NCI-H345 treated with DMSO at 0.1 percent for 48 hours (cell line): Measurements from ENCODE around the gene ELMOD1.

Source experiments
- DNase-seq: peaks from one replicate; lab custom pipeline; 2025; ENCODE audit not compliant: unreplicated experiment; lab: John Stamatoyannopoulos, UW

The ELMOD1 gene

DNA sequence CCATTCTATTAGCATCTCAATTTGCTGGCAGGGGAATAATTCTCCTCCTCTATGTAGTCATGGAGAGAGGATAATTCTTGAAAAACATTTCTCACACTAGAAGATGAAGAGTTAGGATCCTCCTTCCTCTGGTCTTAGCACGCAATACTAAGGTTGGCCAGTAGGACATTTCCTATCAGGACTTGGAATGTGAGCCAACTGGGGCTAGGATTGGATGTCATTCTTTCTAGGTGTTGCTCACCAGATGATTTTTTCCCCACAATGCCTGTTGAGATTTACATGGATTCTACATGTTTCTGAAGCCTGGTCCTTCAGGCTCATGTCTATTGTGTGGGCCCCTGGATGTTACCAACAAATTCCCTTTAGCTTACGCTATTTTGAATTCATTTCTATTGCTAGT is 92.9 kb downstream of the ELMOD1 start:
- DNase-seq, result no peak

DNA sequence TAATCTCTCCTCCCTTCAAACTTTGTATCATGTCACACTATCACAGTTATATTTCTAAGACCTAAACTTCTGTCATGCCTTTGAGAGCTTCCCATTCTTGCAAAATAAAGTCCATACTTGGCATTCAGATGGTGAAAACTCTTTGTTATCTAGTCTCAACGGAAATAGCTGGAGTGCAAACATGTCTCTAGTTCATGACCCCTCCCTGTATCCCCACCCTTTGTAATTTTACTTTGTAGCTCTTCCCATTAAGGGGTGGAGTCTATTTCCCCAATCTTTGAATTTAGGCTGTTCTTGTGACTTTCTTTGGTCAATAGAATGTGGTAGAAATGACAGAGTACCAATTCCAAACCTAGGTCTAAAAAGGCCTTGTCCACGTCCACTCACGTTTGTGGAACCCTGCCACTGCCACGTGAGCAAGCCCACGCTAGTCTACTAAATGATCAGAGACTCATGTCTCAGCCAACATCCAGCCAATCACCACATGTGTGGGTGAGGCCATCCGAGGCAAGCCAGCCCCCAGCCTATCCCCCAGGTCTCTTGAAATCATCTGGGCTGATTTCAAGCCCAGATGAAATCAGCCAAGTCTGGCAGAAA is 97.5 kb downstream of the ELMOD1 start:
- DNase-seq, result no peak

- DNase-seq, result peak; percentile 71
Measured at GRCh38 chr11:107689317-107690202, 98.6 kb downstream of the ELMOD1 start.

DNA sequence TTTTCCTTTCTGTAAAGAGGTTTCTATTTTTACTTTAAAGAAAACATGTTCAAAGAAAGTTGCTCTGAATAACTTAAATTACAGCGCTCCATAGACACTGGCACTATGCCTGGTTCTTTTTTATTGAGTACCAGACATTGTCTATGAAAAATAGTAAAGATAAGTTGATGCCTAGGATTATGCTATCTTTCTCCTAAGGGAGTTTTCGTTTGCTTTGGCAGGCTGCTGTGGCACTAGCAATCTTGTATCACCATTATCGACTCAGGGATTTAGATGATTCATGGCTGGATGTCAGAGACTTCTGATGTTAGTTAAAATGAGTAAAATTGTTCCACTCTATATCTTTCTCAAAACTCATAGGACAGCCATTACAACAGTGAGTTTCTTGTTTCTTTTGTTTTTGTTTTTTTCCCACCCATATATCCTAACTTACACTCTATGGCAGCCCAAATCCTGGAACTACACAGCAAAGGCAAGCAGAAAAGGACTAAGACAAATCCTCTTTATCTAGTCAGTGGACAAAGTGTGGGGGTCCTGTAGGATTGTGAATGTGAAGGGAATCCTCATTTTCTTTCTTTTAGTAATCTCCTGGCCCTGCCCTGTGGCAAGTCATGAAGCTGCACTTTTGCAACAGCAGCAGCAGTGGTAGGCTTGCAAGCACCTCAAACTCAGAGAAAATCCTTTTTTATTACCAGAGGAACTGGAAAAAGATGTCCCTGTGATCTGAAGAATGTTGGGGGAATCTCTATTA is 100.2 kb downstream of the ELMOD1 start:
- DNase-seq, result no peak

- no peak for DNase-seq
Measured at GRCh38 chr11:107695446-107695845, 104.5 kb downstream of the ELMOD1 start.

GRCh38 chr11:107696140-107696539 is 105.2 kb downstream of the ELMOD1 start:
- DNase-seq, result no peak

GRCh38 chr11:107697291-107697690 is 106.3 kb downstream of the ELMOD1 start:
- no peak for DNase-seq

GRCh38 chr11:107699371-107700285 is 108.7 kb downstream of the ELMOD1 start:
- no peak for DNase-seq

DNA sequence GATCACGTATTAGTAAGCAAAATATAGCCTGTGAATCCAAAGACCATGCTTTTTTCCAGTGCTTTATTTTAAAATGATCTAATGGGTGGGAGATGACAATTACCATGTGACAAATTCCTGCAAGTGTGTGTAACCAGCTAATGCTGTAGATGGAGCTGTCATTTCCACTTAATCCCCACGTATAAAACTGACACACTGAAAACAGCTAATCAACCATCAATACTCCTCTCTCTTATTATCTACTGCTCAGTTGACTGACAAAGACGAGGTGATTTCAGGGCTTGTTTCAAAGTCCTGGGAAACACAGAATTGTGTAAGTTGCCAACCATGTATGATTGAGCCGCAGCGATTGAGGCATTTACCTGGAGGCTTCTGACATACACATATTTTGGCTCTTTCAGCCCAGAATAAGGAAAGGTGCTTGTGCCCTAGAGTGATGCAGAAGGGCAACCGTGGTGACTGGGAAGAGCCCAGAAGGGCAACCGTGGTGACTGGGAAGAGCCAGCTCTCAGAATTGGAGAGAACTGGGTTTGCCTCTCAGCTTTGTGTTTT is 111.2 kb downstream of the ELMOD1 start:
- no peak for DNase-seq

GRCh38 chr11:107702723-107703122 is 111.8 kb downstream of the ELMOD1 start:
- DNase-seq, result no peak

- DNase-seq, result no peak
Measured at GRCh38 chr11:107704451-107704850, 113.5 kb downstream of the ELMOD1 start.

DNA sequence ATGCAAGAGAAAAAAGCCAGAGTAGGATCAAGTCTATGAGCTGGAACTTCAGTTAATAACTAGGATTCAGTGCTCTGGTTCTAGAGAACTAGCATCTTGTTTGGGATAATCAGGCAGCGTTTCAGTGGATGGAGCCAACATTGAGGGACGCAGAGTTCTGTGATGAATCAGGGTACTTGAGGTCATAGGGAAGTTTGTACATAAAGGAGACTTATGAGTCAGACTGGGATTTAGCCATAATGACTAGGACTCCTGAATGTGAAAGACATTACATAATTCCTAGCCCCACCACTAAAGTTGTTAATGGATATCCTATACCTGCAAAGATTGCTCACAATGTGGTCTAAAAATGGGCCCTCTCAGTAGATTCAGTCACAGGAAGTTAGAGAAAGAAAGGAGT is 114.1 kb downstream of the ELMOD1 start:
- DNase-seq, result no peak

GRCh38 chr11:107706531-107706930 is 115.6 kb downstream of the ELMOD1 start:
- no peak for DNase-seq

- DNase-seq, result no peak
Measured at GRCh38 chr11:107707215-107707671, 116.3 kb downstream of the ELMOD1 start.

DNA sequence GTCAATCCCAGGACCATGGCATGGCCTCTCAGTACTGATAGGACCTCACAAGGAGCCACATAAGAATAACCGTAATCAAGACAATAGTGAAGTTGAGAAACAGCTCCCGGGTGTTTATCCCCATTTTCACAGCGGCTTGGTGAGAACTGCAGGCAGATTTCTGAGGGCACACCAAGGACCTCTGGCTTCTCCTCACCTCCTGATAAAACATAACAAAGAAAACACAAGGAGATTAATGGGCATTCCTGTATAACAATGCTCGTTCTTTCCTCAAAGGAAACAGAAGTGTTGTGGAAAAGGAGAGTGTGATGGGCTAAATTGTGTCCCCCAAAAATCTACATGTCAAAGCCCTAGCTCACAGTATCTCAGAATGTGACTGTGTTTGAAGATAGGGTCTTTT is 116.9 kb downstream of the ELMOD1 start:
- DNase-seq, result no peak

DNA sequence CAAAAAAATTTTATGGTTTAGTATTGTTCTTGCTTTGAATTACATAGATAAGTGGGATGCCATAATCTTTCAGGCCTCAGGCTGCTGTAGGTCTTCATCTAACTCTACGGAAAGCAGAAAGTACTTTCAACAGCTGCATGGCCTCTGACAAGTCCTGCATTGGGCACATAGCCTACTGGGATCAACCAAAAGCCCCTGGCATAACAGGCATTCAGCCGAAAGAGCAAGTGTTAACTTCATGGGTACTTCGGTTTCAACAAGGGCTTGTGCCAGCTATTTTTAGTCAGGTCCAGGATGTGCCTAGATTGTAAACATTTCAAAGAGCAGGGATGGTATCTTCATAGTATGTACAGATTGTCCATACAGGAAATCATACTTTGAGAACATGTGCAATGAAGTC is 117.8 kb downstream of the ELMOD1 start:
- no peak for DNase-seq

DNA sequence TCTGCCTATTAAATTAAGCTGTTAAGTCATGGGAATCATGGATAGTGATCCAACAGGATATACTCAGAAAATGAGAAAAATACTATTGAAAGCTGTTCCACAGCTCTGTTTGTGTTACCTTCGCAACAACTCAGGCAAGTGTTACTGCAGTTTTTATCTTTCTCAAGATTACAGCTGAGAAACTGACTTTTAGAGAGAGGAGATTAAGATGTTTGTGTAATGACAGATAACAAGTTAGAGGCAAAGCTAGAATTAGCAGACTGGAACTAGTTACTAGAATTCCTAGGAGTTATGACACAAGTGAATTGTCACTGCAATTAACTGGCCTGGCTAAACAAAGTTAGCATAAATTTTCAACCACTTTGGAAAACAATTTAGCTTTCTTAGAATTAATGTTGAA is 119.4 kb downstream of the ELMOD1 start:
- no peak for DNase-seq

DNA sequence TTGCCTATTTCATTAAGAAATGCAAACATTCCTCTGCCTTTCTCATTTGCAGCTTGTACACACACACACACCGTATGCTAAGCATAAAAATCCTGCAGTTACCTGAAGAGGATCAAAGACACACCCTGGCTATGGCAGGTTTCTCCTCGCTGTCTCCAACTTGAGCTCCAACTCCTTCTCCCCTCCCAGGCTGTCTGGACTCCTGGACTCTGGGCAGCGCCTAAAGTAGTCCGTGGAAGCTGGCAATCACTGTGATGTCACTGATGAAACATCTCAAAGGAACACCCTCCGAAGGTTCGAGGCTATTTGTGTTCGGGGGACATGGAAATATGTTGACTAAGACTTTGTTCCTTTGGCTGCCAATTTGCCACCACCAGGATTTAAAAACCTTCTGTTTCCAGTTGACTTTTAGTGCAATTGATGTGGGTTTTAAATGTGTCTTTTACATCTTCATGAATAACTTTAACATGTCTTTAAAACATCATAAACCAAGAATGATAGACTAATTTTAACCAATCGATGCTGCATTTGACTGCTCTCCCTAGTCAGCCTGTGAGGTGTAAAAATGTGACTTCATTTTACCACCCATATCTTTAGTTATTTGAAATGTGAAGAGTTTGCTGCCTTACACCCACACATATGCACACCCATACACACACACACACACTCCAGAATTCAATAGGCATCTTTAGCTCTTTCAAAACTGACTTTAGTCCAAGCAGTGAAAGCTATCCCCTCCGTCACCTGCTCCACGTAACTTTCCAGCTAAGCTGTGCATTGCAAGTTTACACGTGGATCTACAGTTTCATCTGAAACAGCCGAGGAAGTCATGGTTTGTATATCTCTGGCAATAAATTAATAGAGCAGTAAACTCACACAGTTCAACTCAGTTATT is 121.2 kb downstream of the ELMOD1 start, which contains the start of gene SLN:
Gene SLN, minus strand, starts transcription at position 196 of the 895 bp plus-strand sequence.
- no peak for DNase-seq

- DNase-seq, result no peak
Measured at GRCh38 chr11:107713009-107713408, 122.1 kb downstream of the ELMOD1 start.
